ENCODE data around the gene CRISPLD2. TPM values are rescaled to one million over a fixed set of nuclear protein-coding genes. Genes with fewer than 3 reads are reported as not detected.

CRISPLD2 gene
- total and polyA plus RNA-seq, 4 donors = 3.4 to 15.8 (median 8.2) TPM

- WGBS (ENCODE audit: insufficient coverage) = 90% methylated on average over 11 of the region's 17 CpGs
- no peak overlapping the region for H3K4me3 ChIP-seq (ENCODE audit: low read depth, low read length)
- H3K27me3 ChIP-seq (ENCODE audit: control insufficient read depth, insufficient read depth, low read length) = no peaks in the 10 kb centered on the region
- no peaks in the 10 kb centered on the region for H3K9me3 ChIP-seq (ENCODE audit: control insufficient read depth, insufficient read depth, low read length)
- H3K36me3 ChIP-seq (ENCODE audit: control insufficient read depth, insufficient read depth, low read length) = no peaks in the 10 kb centered on the region
- H3K4me1 ChIP-seq (ENCODE audit: control insufficient read depth, insufficient read depth, low read length) = peaks cover 6% of the 10 kb centered on the region
- DNase-seq (ENCODE audit: low read depth in 4 of 6, low spot score in 6 of 6) = no peak
- H3K27ac ChIP-seq (ENCODE audit: low read depth, low read length) = no peak overlapping the region
Observed at GRCh38 chr16:84810518-84811273, 9.1 kb upstream of the CRISPLD2 start.

DNA sequence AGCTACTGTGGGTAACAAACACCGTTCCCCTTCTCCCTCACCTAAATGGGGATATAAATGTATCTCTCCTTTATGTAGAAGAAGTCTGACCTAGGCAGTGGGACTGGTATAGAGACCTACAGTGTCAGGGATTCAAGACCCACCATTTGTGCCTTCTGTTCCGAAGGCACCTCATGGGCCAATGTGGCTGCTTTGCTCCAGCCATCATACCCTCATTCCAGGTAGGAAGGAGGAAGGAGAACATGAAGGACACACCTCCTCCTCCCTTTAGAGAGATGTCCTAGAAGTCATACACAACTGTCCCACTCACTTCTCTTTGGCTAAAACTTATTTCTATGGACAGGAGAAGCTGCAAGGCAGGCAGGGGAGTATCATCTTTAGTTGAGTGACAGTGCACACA lies 8.3 kb upstream of the CRISPLD2 start:
- WGBS (ENCODE audit: insufficient coverage) = no CpG with 5 or more reads among the region's 2 CpGs
- no peaks in the 10 kb centered on the region for H3K27me3 ChIP-seq (ENCODE audit: control insufficient read depth, insufficient read depth, low read length)
- no peak overlapping the region for H3K27ac ChIP-seq (ENCODE audit: low read depth, low read length)
- no peaks in the 10 kb centered on the region for H3K36me3 ChIP-seq (ENCODE audit: control insufficient read depth, insufficient read depth, low read length)
- no peak for DNase-seq (ENCODE audit: low read depth in 4 of 6, low spot score in 6 of 6)
- H3K9me3 ChIP-seq (ENCODE audit: control insufficient read depth, insufficient read depth, low read length) = no peaks in the 10 kb centered on the region
- no peak overlapping the region for H3K4me3 ChIP-seq (ENCODE audit: low read depth, low read length)
- H3K4me1 ChIP-seq (ENCODE audit: control insufficient read depth, insufficient read depth, low read length) = peaks cover 2% of the 10 kb centered on the region

GRCh38 chr16:84813141-84813934 lies 6.4 kb upstream of the CRISPLD2 start:
- no peak for DNase-seq (ENCODE audit: low read depth in 4 of 6, low spot score in 6 of 6)
- H3K27me3 ChIP-seq (ENCODE audit: control insufficient read depth, insufficient read depth, low read length) = no peaks in the 10 kb centered on the region
- 76% methylated on average over 15 of the region's 15 CpGs for WGBS (ENCODE audit: insufficient coverage)
- no peak overlapping the region for H3K4me3 ChIP-seq (ENCODE audit: low read depth, low read length)
- no peaks in the 10 kb centered on the region for H3K9me3 ChIP-seq (ENCODE audit: control insufficient read depth, insufficient read depth, low read length)
- no peaks in the 10 kb centered on the region for H3K4me1 ChIP-seq (ENCODE audit: control insufficient read depth, insufficient read depth, low read length)
- no peak overlapping the region for H3K27ac ChIP-seq (ENCODE audit: low read depth, low read length)
- H3K36me3 ChIP-seq (ENCODE audit: control insufficient read depth, insufficient read depth, low read length) = no peaks in the 10 kb centered on the region

DNA sequence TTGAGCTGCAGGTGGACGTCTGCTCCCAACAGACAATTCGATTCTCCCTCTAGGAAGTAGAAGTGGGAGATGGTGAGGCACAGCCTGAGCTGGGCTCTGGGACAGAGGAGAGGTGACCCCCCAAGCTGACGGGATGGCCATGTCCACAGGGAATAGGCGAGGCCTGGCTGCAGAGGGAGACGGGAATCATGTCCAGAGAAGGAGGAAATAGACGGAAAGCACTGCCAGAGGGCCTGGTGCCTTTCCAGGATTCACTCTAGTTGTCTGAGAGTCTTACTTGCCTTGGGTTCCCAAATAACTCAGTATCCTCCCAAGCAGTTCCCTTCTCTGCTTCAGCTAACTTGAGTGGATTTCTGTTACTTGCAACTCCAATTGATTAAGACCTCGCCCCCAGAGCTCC lies 4.3 kb upstream of the CRISPLD2 start:
- Histone ChIP-seq H3K27ac (ENCODE audit: low read depth, low read length) (no peak overlapping the region), H3K9me3 (ENCODE audit: control insufficient read depth, insufficient read depth, low read length) (no peaks in the 10 kb centered on the region), H3K36me3 (ENCODE audit: control insufficient read depth, insufficient read depth, low read length) (no peaks in the 10 kb centered on the region), H3K4me1 (ENCODE audit: control insufficient read depth, insufficient read depth, low read length) (peaks cover 14% of the 10 kb centered on the region), H3K27me3 (ENCODE audit: control insufficient read depth, insufficient read depth, low read length) (peaks cover 2% of the 10 kb centered on the region), H3K4me3 (ENCODE audit: low read depth, low read length) (no peak overlapping the region)
- 73% methylated on average over 7 of the region's 7 CpGs for WGBS (ENCODE audit: insufficient coverage)
- no peak for DNase-seq (ENCODE audit: low read depth in 4 of 6, low spot score in 6 of 6)

DNA sequence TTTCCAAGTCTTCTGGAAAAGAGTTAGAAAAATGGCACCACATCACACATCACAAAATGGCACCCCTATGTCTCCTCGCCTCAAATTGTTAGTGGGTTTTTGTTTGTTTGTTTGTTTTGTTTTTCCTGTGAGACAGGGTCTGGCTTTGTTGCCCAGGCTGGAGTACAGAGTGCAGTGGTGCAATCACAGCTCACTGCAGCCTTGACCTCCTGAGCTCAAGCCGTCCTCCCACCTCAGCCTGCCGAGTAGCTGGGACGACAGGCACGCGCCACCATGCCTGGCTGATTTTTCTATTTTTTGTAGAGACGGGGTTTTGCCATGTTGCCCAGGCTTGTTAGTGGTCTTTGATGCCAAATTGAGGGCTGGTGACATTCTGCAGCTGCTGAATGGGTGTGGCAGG lies 3.8 kb upstream of the CRISPLD2 start:
- peaks cover 7% of the 10 kb centered on the region for H3K27me3 ChIP-seq (ENCODE audit: control insufficient read depth, insufficient read depth, low read length)
- WGBS (ENCODE audit: insufficient coverage) = 90% methylated on average over 5 of the region's 7 CpGs
- DNase-seq (ENCODE audit: low read depth in 4 of 6, low spot score in 6 of 6) = no peak
- H3K4me1 ChIP-seq (ENCODE audit: control insufficient read depth, insufficient read depth, low read length) = peaks cover 20% of the 10 kb centered on the region
- H3K27ac ChIP-seq (ENCODE audit: low read depth, low read length) = no peak overlapping the region
- H3K9me3 ChIP-seq (ENCODE audit: control insufficient read depth, insufficient read depth, low read length) = no peaks in the 10 kb centered on the region
- H3K36me3 ChIP-seq (ENCODE audit: control insufficient read depth, insufficient read depth, low read length) = no peaks in the 10 kb centered on the region
- no peak overlapping the region for H3K4me3 ChIP-seq (ENCODE audit: low read depth, low read length)

DNA sequence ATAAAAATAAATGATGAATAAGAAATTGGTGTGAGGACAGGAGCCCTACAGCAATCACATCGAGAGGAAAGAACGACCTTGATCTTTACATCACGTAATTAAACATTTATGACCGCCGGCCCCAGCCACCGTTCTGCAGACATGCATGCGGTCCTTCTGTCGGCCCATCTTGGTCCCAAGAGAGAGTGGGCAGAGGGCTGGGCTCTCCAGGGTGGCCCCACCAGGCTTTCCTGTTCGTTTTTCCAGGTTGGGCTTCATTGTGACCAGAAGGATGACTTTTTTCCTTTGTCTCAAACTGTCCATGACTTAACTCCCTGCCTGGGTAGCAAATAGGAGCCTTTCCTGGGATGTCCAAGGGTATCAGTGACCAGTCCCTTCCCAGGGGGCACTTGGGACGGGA lies 3.3 kb upstream of the CRISPLD2 start:
- 82% methylated on average over 9 of the region's 10 CpGs for WGBS (ENCODE audit: insufficient coverage)
- Histone ChIP-seq H3K27me3 (ENCODE audit: control insufficient read depth, insufficient read depth, low read length) (peaks cover 7% of the 10 kb centered on the region), H3K9me3 (ENCODE audit: control insufficient read depth, insufficient read depth, low read length) (no peaks in the 10 kb centered on the region), H3K27ac (ENCODE audit: low read depth, low read length) (no peak overlapping the region), H3K4me3 (ENCODE audit: low read depth, low read length) (no peak overlapping the region), H3K36me3 (ENCODE audit: control insufficient read depth, insufficient read depth, low read length) (no peaks in the 10 kb centered on the region), H3K4me1 (ENCODE audit: control insufficient read depth, insufficient read depth, low read length) (peaks cover 23% of the 10 kb centered on the region)
- no peak for DNase-seq (ENCODE audit: low read depth in 4 of 6, low spot score in 6 of 6)

DNA sequence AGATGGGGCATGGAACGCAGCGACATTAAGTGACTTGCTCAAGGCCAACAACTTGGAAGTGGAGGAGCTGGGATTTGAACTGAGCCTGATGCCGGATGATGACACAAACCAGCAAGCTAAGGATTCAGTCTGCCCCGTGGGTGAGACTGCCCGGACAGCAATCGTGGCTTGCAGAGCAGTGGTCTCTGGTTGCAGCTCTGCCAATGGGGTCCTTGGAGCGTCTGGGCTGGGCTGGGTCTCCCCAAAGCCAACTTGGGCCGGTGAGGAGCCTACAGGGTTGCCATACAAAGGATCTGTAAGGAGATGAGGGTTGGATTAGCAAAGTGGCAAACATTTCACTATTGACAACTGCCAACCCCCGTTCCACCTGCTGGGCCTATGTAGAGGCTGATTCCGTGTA lies 2.6 kb upstream of the CRISPLD2 start:
- H3K9me3 ChIP-seq (ENCODE audit: control insufficient read depth, insufficient read depth, low read length) = no peaks in the 10 kb centered on the region
- DNase-seq (ENCODE audit: low read depth in 4 of 6, low spot score in 6 of 6) = no peak
- H3K4me3 ChIP-seq (ENCODE audit: low read depth, low read length) = no peak overlapping the region
- 82% methylated on average over 9 of the region's 10 CpGs for WGBS (ENCODE audit: insufficient coverage)
- no peaks in the 10 kb centered on the region for H3K36me3 ChIP-seq (ENCODE audit: control insufficient read depth, insufficient read depth, low read length)
- H3K4me1 ChIP-seq (ENCODE audit: control insufficient read depth, insufficient read depth, low read length) = peaks cover 23% of the 10 kb centered on the region
- H3K27ac ChIP-seq (ENCODE audit: low read depth, low read length) = no peak overlapping the region
- H3K27me3 ChIP-seq (ENCODE audit: control insufficient read depth, insufficient read depth, low read length) = peaks cover 7% of the 10 kb centered on the region

DNA sequence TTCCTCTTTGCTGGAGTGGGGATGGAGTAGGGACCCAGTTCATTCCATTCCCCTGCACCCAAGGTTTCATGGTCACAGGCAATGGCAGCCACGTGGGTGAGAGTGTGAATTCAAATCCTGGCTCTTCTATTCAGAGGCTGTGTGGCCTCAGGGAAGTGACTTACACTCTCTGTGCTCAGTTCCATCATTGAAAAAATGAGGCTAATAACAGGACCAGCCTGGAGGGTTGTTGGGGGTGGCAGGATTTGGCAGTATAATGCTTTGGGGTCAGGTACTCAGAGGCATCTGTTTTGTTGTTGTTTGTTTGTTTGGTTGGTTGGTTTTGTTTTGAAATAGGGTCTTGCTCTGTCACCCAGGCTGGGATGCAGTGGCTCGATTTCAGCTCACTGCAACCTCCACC lies 2.2 kb upstream of the CRISPLD2 start:
- Histone ChIP-seq H3K9me3 (ENCODE audit: control insufficient read depth, insufficient read depth, low read length) (no peaks in the 10 kb centered on the region), H3K4me1 (ENCODE audit: control insufficient read depth, insufficient read depth, low read length) (peaks cover 23% of the 10 kb centered on the region), H3K27me3 (ENCODE audit: control insufficient read depth, insufficient read depth, low read length) (peaks cover 7% of the 10 kb centered on the region), H3K4me3 (ENCODE audit: low read depth, low read length) (no peak overlapping the region), H3K36me3 (ENCODE audit: control insufficient read depth, insufficient read depth, low read length) (no peaks in the 10 kb centered on the region), H3K27ac (ENCODE audit: low read depth, low read length) (no peak overlapping the region)
- DNase-seq (ENCODE audit: low read depth in 4 of 6, low spot score in 6 of 6) = no peak
- WGBS (ENCODE audit: insufficient coverage) = 100% methylated on average over 2 of the region's 2 CpGs

DNA sequence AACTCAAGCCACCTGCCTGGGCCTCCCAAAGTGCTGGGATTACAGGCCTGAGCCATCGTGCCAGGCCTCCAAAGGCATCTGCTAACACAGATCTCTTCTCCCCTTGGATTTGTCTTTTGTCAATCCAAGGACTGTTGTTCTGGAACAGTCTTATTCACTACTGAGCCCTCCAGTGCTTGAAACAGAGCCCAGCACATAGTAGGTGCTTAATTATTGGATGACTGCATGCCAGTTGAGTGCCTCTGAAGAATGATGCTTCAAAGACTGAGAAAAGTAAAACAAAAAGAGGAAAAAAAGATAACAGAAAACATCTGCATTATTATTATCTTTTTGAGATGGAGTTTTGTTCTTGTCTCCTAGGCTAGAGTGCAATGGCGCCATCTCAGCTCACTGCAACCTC lies 1.7 kb upstream of the CRISPLD2 start:
- Histone ChIP-seq H3K4me1 (ENCODE audit: control insufficient read depth, insufficient read depth, low read length) (peaks cover 23% of the 10 kb centered on the region), H3K9me3 (ENCODE audit: control insufficient read depth, insufficient read depth, low read length) (no peaks in the 10 kb centered on the region), H3K36me3 (ENCODE audit: control insufficient read depth, insufficient read depth, low read length) (no peaks in the 10 kb centered on the region), H3K27me3 (ENCODE audit: control insufficient read depth, insufficient read depth, low read length) (peaks cover 7% of the 10 kb centered on the region), H3K4me3 (ENCODE audit: low read depth, low read length) (no peak overlapping the region), H3K27ac (ENCODE audit: low read depth, low read length) (no peak overlapping the region)
- 90% methylated on average over 2 of the region's 2 CpGs for WGBS (ENCODE audit: insufficient coverage)
- DNase-seq (ENCODE audit: low read depth in 4 of 6, low spot score in 6 of 6) = no peak
